Gastroesophageal sphincter (tissue), 4 donors: ENCODE measurements around the gene RHBDF1. TPM values are rescaled to one million over a fixed set of nuclear protein-coding genes. Genes with fewer than 3 reads are reported as not detected.

ENCODE experiments used
- ATAC-seq: fragments of 150-250 bp; one replicate; pipeline ENCODE4 v1.9.1; 2016; ENCODE audit warnings: mild to moderate bottlenecking, moderate library complexity
- H3K27ac ChIP-seq, 4 donors: fragments of 200-600 bp; sonication (generic) in 3 of 4; 1 replicate in 3 of 4; 2 replicates in 1 of 4; pipeline ENCODE4 v1.5.1; 2016 to 2019
- H3K27me3 ChIP-seq: fragments of 200-600 bp; sonication (generic); one replicate; pipeline ENCODE4 v1.5.1; 2019
- H3K36me3 ChIP-seq, 2 donors: fragments of 200-600 bp; sonication (generic); one replicate each; pipeline ENCODE4 v1.5.1; 2019; ENCODE audit warnings: control low read depth in 1 of 2
- H3K4me1 ChIP-seq, 3 donors: fragments of 200-600 bp; sonication (generic); 1 replicate in 2 of 3; 2 replicates in 1 of 3; pipeline ENCODE4 v1.5.1; 2016 to 2019; ENCODE audit warnings: control low read depth in 2 of 3
- H3K4me3 ChIP-seq, 2 donors: fragments of 200-600 bp; sonication (generic); one replicate each; pipeline ENCODE4 v1.5.1; 2019; ENCODE audit warnings: mild to moderate bottlenecking in 1 of 2, moderate library complexity in 1 of 2
- H3K9me3 ChIP-seq, 3 donors: fragments of 200-600 bp; sonication (generic); one replicate each; pipeline ENCODE4 v1.5.1; 2017 to 2019; ENCODE audit warnings: control low read depth in 2 of 3
- EP300 ChIP-seq: sonication (generic); formaldehyde crosslinking; IDR thresholded peaks from one replicate; pipeline ENCODE4 v1.6.1; 2017; ENCODE audit warnings: antibody characterized with exemption, mild to moderate bottlenecking
- POLR2A ChIP-seq, 2 donors: fragments of 450-650 bp; IDR thresholded peaks; one replicate each; pipeline ENCODE4 v1.6.1; 2017; ENCODE audit warnings: antibody characterized with exemption in 2 of 2, mild to moderate bottlenecking in 2 of 2, moderate library complexity in 1 of 2
- POLR2AphosphoS5 ChIP-seq: sonication (generic); formaldehyde crosslinking; IDR thresholded peaks from one replicate; pipeline ENCODE4 v1.6.1; 2017; ENCODE audit warnings: antibody characterized with exemption
- WGBS, 2 donors: methylation state at CpG; one replicate each; pipeline ENCODE4 v1.1.5; 2018; ENCODE audit warnings: low coverage in 1 of 2; 5-methylcytosine and 5-hydroxymethylcytosine counted together
- total RNA-seq, 4 donors: library from RNA; depleted of rRNA; stranded (reverse); fragments of >200 nt; gene quantifications; one replicate each; pipeline ENCODE4 v1.1.0, GENCODE V29; 2016
- TF ChIP-seq, protein P1 (sequence below), 4 experiments: fragments of 200-600 bp in 2 of 4; fragments of 450-650 bp in 2 of 4; sonication (generic) in 1 of 4; IDR thresholded peaks; one replicate each; pipeline ENCODE4 v1.5.1; 2017 to 2019; ENCODE audit warnings: antibody characterized with exemption in 4 of 4, mild to moderate bottlenecking in 2 of 4, moderate library complexity in 2 of 4

RHBDF1 gene
- total RNA-seq, 4 donors from 2014 or later, result 21.0 to 52.3 (median 33.0) TPM

- peak overlapping the region in 3 of 4 donors; percentile 38 to 93 (median 53) for H3K27ac ChIP-seq
- peaks cover 0 to 19% of the 10 kb centered on the region in 2 donors for H3K36me3 ChIP-seq
- H3K9me3 ChIP-seq, result no peaks in the 10 kb centered on the region
- TF ChIP-seq, protein P1, sequence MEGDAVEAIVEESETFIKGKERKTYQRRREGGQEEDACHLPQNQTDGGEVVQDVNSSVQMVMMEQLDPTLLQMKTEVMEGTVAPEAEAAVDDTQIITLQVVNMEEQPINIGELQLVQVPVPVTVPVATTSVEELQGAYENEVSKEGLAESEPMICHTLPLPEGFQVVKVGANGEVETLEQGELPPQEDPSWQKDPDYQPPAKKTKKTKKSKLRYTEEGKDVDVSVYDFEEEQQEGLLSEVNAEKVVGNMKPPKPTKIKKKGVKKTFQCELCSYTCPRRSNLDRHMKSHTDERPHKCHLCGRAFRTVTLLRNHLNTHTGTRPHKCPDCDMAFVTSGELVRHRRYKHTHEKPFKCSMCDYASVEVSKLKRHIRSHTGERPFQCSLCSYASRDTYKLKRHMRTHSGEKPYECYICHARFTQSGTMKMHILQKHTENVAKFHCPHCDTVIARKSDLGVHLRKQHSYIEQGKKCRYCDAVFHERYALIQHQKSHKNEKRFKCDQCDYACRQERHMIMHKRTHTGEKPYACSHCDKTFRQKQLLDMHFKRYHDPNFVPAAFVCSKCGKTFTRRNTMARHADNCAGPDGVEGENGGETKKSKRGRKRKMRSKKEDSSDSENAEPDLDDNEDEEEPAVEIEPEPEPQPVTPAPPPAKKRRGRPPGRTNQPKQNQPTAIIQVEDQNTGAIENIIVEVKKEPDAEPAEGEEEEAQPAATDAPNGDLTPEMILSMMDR (IDR thresholded peaks at IDR 0.05), result no peak
- TF ChIP-seq POLR2A (IDR thresholded peaks at IDR 0.05) (no peak), POLR2AphosphoS5 (peak; percentile 9)
- no peak overlapping the region for H3K4me3 ChIP-seq
- no peaks in the 10 kb centered on the region for H3K27me3 ChIP-seq
- peak; percentile 7 for ATAC-seq
- H3K4me1 ChIP-seq, result peaks cover 0 to 80% (median 55%) of the 10 kb centered on the region in 3 donors
- WGBS, 2 donors, result no CpG with 5 or more reads among the region's 27 CpGs
Observed at GRCh38 chr16:67884-68789, 4.3 kb downstream of the RHBDF1 start.

- Histone ChIP-seq H3K4me3 (no peak overlapping the region), H3K27ac (peak overlapping the region in 3 of 4 donors; percentile 38 to 93 (median 53)), H3K4me1 (peaks cover 0 to 73% (median 49%) of the 10 kb centered on the region in 3 donors), H3K27me3 (no peaks in the 10 kb centered on the region), H3K36me3 (peaks cover 0 to 28% of the 10 kb centered on the region in 2 donors), H3K9me3 (no peaks in the 10 kb centered on the region)
- TF ChIP-seq, protein P1 (IDR thresholded peaks at IDR 0.05), result no peak
- TF ChIP-seq EP300, result no peak
- TF ChIP-seq POLR2A (IDR thresholded peaks at IDR 0.05), result no peak
- no peak for TF ChIP-seq POLR2AphosphoS5
- 60 to 80% methylated on average over 2 of the region's 10 CpGs for WGBS, 2 donors
- ATAC-seq, result no peak
Observed at GRCh38 chr16:67183-67791, 5.1 kb downstream of the RHBDF1 start.

DNA sequence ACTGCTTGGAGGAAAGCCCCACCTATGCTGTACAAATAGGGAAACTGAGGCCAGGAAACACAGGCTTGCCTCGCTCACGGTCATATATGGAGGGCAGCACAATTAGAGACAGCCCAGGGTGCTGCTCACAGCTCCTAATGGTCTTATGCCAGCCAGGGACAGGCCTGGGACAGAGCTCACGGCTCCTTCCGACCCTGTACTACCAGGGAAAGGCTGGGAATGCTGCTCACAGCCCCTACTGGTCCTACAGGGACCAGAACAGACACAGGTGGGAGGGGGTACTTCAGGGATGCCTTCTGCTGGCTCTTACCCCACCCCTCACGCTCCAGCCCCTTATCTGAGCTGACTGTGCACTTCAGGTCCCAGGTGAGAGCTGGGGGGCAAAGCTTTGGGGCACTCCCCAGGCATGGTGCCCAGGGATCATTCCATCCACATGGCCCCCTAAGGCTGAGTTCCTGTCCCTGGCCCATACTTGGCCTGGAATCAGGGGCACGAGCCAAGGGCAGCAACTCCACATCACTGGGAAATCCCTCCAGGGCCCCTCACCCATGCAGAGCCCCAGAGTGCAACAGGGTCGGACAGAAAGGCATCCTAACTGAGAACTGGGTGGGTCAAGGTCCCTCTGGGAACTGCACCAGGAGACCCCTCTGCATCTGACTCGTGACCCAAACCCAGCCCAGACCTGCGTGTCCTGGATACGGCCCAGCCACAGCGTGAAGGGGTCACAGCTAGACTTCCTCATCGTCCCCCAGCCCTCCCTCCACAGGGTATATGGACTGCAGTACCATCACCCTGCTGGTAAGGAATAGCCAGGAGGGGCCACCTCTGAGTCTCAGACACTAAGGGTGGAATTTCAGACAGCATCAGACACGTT, 5.9 kb downstream of the RHBDF1 start:
- Histone ChIP-seq H3K36me3 (peaks cover 0 to 35% of the 10 kb centered on the region in 2 donors), H3K4me3 (no peak overlapping the region), H3K27ac (peak overlapping the region in 3 of 4 donors; percentile 38 to 93 (median 53)), H3K4me1 (peaks cover 0 to 69% (median 49%) of the 10 kb centered on the region in 3 donors), H3K9me3 (no peaks in the 10 kb centered on the region), H3K27me3 (no peaks in the 10 kb centered on the region)
- ATAC-seq, result no peak
- no CpG with 5 or more reads among the region's 13 CpGs for WGBS, 2 donors
- TF ChIP-seq POLR2AphosphoS5 (no peak), POLR2A (IDR thresholded peaks at IDR 0.05) (no peak), EP300 (no peak)
- TF ChIP-seq, protein P1 (IDR thresholded peaks at IDR 0.05), result no peak

- H3K9me3 ChIP-seq, result no peaks in the 10 kb centered on the region
- TF ChIP-seq EP300 (no peak), POLR2AphosphoS5 (peak; percentile 36), POLR2A (IDR thresholded peaks at IDR 0.05) (no peak)
- TF ChIP-seq, protein P1 (IDR thresholded peaks at IDR 0.05), result peak in 3 of 4 experiments; percentile 96 to 99 (median 98)
- peak overlapping the region in 1 of 4 donors; percentile 93 for H3K27ac ChIP-seq
- WGBS, 2 donors, result no CpG with 5 or more reads among the region's 17 CpGs
- peak; percentile 60 for ATAC-seq
- peaks cover 0 to 43% of the 10 kb centered on the region in 2 donors for H3K36me3 ChIP-seq
- no peaks in the 10 kb centered on the region for H3K27me3 ChIP-seq
- peaks cover 0 to 61% (median 42%) of the 10 kb centered on the region in 3 donors for H3K4me1 ChIP-seq
- no peak overlapping the region for H3K4me3 ChIP-seq
Observed at GRCh38 chr16:65745-66144, 6.7 kb downstream of the RHBDF1 start.
